Limb (tissue), 2 donors: Measurements from ENCODE around the gene P2RX2.

Source experiments
- DNase-seq, 2 donors: peaks; one replicate each; pipeline ENCODE4 v3.0.0-alpha.2; 2016; ENCODE audit errors: extremely low spot score in 2 of 2

The P2RX2 gene

DNA sequence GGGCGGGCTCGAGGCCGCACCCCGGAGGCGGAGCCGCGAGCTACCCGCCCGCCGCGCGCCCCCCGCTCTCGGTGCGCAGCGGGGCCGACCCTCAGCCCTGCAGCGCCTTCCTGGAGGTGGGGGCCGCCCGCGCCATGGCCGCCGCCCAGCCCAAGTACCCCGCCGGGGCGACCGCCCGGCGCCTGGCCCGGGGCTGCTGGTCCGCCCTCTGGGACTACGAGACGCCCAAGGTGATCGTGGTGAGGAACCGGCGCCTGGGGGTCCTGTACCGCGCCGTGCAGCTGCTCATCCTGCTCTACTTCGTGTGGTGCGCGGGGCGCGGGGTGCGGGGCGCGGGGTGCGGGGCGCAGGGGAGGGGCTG lies at the start of gene P2RX2:
TSS of gene P2RX2 (plus strand) at position 94 of the 361 bp plus-strand sequence. CDS start at position 135, 41 bp downstream.
- no peak for DNase-seq

GRCh38 chr12:132568826-132569480 lies 49.6 kb upstream of the P2RX2 start:
- no peak for DNase-seq

DNA sequence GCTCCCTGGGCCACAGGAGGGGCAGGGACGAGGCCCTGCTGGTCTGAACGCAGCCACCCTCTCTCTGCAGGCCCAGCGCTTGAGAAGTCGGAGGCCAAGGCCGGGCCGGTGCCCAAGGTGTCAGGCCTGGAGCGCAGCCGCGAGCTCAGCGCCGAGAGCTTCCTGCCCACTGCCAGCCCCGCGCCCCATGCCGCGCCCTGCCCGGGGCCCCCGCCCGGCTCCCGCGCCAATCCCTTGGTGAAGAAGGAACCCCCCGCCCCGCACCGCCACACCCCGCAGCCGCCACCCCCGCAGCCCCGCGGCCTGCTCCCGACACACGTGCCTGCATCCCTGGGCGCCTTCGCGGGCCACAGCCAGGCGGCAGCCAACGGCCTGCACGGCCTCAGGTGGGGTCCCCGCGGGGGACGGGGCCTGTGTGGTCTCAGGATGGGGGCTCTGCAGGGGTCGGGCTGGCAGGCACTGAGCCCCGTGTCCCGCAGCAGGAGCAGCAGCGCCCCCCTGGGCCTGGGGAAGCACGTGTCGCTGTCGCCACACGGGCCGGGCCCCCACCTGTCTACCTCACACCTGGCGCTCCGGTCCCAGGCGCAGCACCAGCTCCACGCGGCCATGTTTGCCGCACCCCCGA lies 48.6 kb upstream of the P2RX2 start:
- DNase-seq, result no peak

- no peak for DNase-seq
Measured at GRCh38 chr12:132570635-132571034, 47.9 kb upstream of the P2RX2 start.

DNA sequence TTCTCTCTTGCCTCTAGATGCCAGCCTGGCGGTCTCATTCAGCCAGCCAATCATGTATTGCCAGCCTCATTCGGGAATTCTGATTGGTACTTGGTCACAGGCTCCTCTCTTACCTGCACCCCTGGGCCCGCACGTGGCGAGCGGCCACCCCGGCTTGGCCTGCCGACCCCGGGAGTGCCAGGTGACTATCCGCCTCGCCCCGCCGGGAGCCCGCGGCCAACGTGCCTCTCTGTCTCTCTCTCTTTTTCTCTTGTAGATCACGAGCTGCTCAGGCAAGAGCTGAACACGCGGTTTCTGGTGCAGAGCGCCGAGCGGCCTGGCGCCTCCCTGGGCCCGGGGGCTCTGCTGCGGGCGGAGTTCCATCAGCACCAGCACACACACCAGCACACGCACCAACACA lies 47.5 kb upstream of the P2RX2 start:
- DNase-seq, result no peak

- no peak for DNase-seq
Measured at GRCh38 chr12:132571598-132571997, 47.0 kb upstream of the P2RX2 start.

DNA sequence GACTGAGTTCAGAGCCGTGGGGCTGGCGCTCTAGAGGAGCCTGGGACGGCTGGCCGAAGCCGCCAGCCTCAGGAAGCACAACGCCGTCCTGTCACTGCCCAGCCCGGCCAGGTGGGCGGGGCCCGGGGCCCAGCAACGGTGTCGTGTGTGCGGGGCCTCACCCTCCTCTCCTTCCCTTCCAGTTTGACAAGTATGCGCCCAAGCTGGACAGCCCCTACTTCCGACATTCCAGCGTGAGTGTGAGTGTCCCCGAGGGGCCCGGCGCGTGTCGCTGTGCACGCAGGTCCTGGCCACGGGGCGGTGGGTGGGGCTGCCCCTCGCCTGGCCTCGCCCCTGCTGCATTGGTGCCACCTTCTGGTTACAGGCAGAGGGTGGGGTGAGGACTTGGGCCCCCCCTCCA lies 46.5 kb upstream of the P2RX2 start:
- DNase-seq, result no peak

DNA sequence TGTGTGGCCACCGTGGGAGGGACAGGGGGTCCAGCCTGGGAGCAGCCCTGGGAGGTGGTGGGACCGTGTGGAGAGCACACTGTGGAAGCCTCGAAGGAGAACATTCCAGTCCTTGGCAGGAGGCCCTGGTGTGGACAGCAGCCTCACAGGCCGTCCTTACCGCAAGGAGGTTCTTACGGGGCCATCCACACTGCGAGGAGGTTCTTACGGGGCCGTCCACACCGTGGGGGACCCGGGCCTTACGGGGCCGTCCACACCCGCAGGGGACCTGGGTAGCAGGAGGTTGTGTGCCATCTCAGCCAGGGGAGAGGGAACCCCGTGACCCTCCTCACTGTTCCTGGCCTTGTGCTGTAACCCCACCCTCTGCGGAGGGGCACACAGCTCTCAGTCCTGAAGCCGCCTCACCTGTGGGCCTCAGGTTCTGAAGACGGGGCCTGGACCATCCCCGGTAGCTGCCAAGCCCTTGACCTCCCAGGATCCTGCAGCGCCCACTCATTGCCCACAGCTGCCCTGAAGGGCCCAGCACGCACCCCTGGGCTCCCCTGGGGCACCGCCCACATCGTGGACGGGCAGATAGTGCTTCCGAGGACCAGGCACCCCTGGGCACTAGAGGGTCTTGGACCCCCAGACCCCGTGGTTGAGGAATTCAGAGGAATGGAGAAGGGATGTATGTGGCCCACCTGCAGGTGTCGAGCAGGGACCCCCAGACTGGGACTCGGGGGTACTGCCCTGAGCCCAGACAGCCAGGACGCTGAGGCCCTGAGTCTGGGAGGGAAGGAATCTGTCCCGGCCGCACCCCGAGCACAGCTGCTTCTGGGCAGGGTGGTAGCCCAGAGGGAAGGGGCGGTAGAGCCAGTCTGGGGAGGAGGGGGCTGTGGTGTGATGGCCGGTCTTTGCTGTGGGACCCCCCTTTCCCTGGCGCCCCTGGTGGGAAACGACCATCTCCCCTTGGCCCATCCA lies 45.5 kb upstream of the P2RX2 start:
- DNase-seq, result no peak

DNA sequence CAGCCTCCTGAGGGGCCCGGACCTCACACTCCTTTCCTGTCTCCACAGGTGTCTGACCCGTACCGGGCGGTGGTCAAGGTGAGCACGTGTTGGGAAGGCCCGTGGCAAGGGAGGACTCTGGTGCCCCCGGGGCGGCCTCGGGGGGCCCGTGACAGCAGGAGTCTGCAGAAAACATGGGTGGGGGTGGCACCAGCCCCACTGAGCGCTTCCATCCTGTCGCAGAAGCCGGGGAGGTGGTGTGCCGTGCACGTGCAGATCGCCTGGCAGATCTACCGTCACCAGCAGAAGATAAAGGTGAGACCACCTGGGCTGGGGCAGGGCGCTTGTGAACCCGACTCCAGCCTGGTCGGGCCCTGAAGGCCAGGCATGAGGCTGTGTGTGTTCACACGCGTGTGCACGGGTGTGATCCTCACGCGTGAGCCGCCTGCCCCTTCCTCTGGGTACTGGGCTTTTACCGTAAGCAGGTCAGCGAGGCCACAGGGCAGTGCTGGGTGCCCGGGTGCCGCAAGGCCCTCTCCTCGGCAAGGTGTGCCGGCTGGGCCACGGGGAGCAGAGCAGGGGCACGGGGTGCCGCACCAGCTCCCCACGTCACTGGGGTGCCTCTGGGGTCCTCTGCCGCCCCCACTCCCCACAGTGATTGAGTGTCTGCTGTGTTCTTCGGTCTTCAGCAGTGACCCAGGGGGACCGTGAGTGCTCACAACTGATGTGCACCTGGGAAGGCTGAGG lies 44.1 kb upstream of the P2RX2 start:
- DNase-seq, result no peak

DNA sequence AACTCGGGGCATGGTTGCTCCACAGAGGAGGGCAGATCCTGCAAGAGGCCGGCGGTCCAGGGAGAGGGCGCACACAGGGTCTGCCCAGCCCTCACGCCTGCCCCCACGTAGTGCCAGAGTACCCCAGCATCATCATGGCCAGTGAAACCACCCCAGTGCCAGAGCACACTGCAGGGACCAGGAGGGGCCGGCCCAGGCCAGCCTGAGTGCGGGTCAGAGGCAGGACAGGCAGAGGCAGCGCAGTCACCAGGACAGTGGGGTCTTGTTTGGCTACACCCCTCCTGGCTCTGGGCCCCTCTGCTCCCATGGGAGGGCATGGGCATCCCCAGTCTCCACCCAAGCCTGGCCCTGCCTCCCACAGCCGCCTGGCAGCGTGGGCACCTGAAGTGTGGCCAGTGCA lies 42.9 kb upstream of the P2RX2 start:
- no peak for DNase-seq

- no peak for DNase-seq
Measured at GRCh38 chr12:132576701-132577100, 41.9 kb upstream of the P2RX2 start.

DNA sequence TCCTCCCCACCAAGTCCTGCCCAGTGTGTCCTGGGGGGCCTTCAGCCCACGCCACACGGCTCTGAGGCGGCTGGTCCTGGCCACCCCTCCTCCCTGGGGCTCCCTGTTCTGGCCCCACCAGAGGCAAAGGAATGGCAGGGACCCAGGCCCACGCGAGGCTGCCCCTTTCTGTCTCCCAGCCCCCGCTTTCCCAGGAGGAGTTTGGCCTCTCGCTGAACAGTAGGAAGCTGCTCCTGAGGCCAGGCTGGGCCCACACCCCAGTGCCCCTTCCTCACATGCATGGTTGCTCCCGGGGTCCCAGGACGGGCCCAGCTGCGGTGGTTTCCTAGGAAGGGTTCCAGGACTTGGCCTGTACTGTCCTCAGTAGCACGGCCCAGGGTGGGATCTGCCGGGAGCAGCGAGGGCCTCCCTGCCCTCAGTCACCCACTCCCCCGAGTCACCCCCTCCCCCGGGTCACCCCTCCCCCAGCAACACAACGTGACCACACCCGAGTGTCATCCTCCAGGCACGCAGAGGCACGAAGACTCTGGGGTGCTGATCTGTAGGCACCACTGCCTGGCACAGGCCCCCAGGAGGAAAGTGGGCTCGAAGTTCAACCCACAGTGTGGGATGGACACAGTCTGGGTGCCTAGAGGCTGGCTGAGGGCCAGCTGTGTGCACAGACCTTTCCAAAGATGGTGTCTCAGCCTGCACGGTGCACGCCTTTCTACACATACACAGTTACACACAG lies 41.2 kb upstream of the P2RX2 start:
- no peak for DNase-seq

DNA sequence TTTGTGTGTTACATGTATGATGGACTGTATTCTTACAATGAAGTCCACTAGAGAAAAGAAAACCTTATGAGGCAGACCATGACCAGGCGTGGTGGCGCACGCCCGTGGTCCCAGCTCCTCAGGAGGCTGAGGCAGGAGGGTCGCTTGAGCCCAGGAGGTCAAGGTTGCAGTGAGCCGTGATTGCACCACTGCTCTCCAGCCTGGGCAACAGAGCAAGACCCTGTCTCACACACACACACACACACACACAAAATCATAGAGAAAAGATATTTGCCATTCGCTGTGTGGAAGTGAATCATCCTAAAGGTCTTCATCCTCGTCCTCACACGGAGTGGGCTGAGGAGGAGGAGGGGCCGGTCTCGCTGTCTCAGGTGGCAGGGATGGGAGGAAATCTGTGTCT lies 40.5 kb upstream of the P2RX2 start:
- DNase-seq, result no peak

DNA sequence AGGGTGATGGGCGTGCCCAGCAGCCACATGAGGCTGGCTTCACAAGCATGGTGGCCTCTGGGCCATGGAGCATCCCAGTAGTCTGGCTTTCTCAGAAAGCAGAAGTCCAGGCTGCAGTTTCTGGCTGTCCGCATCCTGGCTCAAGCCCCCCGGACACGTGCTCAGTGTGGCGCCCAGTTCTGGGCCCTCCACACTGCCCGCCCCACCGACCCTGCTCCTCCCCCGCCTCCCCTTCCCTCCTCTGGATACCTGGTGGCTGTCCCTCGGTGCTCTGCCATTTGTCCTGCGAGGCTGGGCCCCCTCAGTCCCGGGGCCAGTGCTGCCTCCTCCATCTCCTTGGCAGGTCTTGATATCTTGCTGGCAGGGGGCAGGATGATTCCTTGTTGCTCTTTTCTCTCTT lies 39.8 kb upstream of the P2RX2 start:
- DNase-seq, result no peak

DNA sequence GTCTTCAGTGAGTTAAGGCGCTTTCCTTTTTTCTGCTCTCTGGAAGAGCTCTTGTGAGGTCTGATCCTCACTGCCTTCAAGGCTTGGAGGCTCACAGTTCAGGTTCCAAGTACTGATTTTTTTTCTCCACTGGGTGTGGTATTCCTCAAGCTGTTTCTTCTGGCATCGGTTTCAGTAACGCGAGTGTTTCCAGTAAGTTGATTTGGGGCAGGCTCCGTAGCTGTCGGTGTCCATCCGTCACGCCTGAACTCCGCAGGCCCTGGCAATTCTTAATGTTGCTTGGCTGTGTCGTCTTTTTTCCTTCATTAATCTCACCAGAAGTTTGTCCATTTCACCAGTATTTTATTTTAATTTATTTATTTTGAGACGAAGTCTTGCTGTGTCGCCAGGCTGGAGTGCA lies 38.8 kb upstream of the P2RX2 start:
- no peak for DNase-seq

- DNase-seq, result no peak
Measured at GRCh38 chr12:132580701-132581292, 37.8 kb upstream of the P2RX2 start.

DNA sequence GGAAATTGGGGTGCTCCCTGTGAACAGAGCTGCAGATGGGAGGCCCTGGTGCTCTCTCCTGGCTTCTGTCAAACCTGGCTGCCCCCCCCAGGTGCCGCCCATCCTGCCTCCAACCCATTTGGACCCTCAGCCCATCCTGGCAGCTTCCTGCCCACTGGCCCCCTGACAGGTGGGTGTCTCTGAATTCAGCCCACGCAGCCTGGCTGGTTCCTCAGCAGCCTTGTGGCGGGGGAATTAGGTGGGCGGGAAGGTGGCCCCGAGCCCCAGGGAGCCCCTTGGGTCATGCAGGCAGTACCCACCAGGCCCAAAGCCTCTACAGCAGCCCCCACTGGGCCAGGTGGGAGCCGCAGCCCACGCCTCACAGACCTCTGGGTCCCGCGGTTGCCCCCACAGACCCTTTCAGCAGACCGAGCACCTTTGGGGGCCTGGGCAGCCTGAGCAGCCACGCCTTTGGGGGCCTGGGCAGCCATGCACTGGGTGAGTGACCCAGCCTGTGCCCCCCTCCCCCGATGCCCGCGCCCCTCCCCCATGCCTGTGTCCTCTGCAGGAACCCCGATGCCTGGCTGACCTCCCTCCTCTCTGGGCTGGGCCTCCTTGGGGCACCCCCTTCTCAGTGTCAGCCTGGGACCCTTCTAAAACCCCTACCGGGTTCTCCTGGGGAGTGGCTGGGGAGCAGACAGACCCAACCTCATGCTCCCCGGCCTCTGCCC lies 37.1 kb upstream of the P2RX2 start:
- no peak for DNase-seq

GRCh38 chr12:132582058-132582420 lies 36.5 kb upstream of the P2RX2 start:
- DNase-seq, result no peak

- DNase-seq, result no peak
Measured at GRCh38 chr12:132582582-132583410, 35.8 kb upstream of the P2RX2 start.
